Common myeloid progenitor, CD34-positive (primary cell): ENCODE measurements around the gene MSH2.

Source experiments
- CTCF ChIA-PET: fragments of 350-600 bp; sonication (Branson Sonifier 250); formaldehyde crosslinking; loops from one replicate; lab custom pipeline; 2021; ENCODE audit warnings: antibody characterized with exemption; lab: Charles Lee
- POLR2A ChIA-PET: fragments of 350-600 bp; sonication (Branson Sonifier 250); formaldehyde crosslinking; loops from one replicate; lab custom pipeline; 2021; ENCODE audit warnings: antibody characterized with exemption; lab: Charles Lee
- DNase-seq, 3 donors: peaks; one replicate each; pipeline versions ENCODE4 v3.0.0 to v3.0.0-alpha.2; 2013
- H3K27ac ChIP-seq, 2 experiments: 1 replicate in 1 of 2; 2 replicates in 1 of 2; pipeline ENCODE4 v1.7.0; 2013; ENCODE audit warnings: inconsistent platforms in 2 of 2, low read length in 2 of 2, mild to moderate bottlenecking in 2 of 2, low read depth in 1 of 2, moderate library complexity in 1 of 2; ENCODE audit not compliant: severe bottlenecking in 2 of 2, insufficient read depth in 1 of 2, poor library complexity in 1 of 2
- H3K27me3 ChIP-seq, 5 experiments: replicated peaks in 2 of 5; 1 replicate in 3 of 5; 2 replicates in 2 of 5; pipeline versions ENCODE4 v1.6.1 to v1.7.0; 2013; ENCODE audit warnings: low read length in 4 of 5, mild to moderate bottlenecking in 2 of 5, moderate library complexity in 2 of 5, inconsistent platforms in 1 of 5; ENCODE audit not compliant: insufficient read depth in 5 of 5, control insufficient read depth in 4 of 5
- H3K36me3 ChIP-seq, 4 experiments: 1 replicate in 2 of 4; 2 replicates in 2 of 4; pipeline versions ENCODE4 v1.6.1 to v1.7.0; 2013; ENCODE audit warnings: low read length in 3 of 4, control low read depth in 1 of 4, mild to moderate bottlenecking in 1 of 4; ENCODE audit not compliant: control insufficient read depth in 4 of 4, insufficient read depth in 4 of 4
- H3K4me1 ChIP-seq, 4 experiments: 1 replicate in 3 of 4; 2 replicates in 1 of 4; pipeline versions ENCODE4 v1.6.1 to v1.7.1; 2013; ENCODE audit warnings: low read length in 3 of 4, mild to moderate bottlenecking in 3 of 4, control low read depth in 1 of 4, inconsistent platforms in 1 of 4, moderate library complexity in 1 of 4; ENCODE audit not compliant: control insufficient read depth in 4 of 4, insufficient read depth in 4 of 4; ENCODE audit errors: control extremely low read depth in 1 of 4
- H3K4me3 ChIP-seq, 7 experiments: 1 replicate in 4 of 7; 2 replicates in 3 of 7; pipeline versions ENCODE4 v1.5.1 to v1.7.0; 2013; ENCODE audit warnings: mild to moderate bottlenecking in 7 of 7, low read length in 6 of 7, moderate library complexity in 6 of 7, inconsistent platforms in 2 of 7, low read depth in 2 of 7, control low read depth in 1 of 7; ENCODE audit not compliant: insufficient read depth in 4 of 7, control insufficient read depth in 1 of 7; ENCODE audit errors: extremely low read depth in 1 of 7
- H3K9me3 ChIP-seq, 5 experiments: 1 replicate in 4 of 5; 2 replicates in 1 of 5; pipeline versions ENCODE4 v1.6.1 to v1.7.1; 2013; ENCODE audit warnings: low read length in 4 of 5, mild to moderate bottlenecking in 2 of 5, inconsistent platforms in 1 of 5, low read depth in 1 of 5, moderate library complexity in 1 of 5; ENCODE audit not compliant: control insufficient read depth in 4 of 5, insufficient read depth in 2 of 5; ENCODE audit errors: control extremely low read depth in 1 of 5
- WGBS: methylation state at CpG from one replicate; pipeline ENCODE4 v1.1.5; 2013; ENCODE audit not compliant: insufficient coverage; 5-methylcytosine and 5-hydroxymethylcytosine counted together

The MSH2 gene

DNA sequence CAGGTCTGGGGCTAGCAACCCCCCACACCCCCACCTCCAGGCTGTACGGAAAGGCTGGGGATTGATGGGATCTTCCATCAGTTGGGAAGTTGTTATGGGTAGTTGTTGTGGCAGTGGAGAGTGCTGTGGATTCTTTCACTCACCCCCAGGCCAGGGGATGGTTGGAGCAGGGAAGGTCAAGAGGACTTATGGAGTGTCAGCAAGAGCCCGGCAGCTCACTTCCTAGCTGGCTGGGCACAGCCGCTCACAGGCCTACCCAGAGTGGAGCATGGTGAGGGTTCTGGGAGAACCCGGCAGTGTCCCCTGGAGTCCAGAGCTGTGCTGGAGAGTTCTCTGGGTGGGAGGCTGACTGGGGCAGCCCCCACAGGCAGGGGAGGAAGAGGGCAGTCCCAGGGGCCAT is 122.2 kb downstream of the MSH2 start:
- H3K9me3 ChIP-seq: no peaks in the 10 kb centered on the region
- POLR2A ChIA-PET: no interaction called here
- no peak overlapping the region for H3K27ac ChIP-seq
- no peak for DNase-seq
- peaks cover 0 to 4% (median 0%) of the 10 kb centered on the region in 5 experiments for H3K27me3 ChIP-seq
- H3K4me1 ChIP-seq: peaks cover 0 to 15% (median 10%) of the 10 kb centered on the region in 4 experiments
- no peaks in the 10 kb centered on the region for H3K36me3 ChIP-seq
- 100% methylated on average over 2 of the region's 4 CpGs for WGBS
- H3K4me3 ChIP-seq: no peak overlapping the region
- CTCF ChIA-PET: interaction anchor here (1.2 kb wide), 1 partner anchor 63 kb away, joined by 3 read pairs; no protein-coding TSS in a partner anchor

DNA sequence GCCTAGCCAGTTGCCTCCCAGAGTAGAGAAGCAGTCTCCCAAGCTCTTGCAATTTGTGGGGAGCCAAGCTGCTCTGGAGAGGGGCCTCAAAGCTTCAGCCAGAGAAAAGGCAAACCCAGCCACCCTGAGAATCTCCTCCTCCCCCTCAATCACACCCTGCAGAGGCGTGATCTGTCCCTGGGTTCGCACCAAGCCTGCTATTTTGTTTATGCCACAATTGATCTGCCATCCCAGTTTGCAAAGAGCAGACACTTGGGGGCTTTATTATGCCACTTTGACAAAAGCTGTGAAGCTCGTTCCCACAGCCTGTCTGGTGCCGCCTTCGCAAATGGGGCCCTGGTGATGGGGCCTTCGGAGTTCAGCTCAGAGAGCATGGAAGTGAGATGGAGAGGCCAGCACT is 125.5 kb downstream of the MSH2 start:
- no peak for DNase-seq
- ChIA-PET POLR2A (no interaction called here), CTCF (interaction anchor here (0.9 to 1.6 kb wide), 2 partner anchors 11 to 236 kb away, joined by 3 to 4 read pairs; no protein-coding TSS in a partner anchor)
- no peak overlapping the region for H3K27ac ChIP-seq
- no peaks in the 10 kb centered on the region for H3K36me3 ChIP-seq
- H3K9me3 ChIP-seq: no peaks in the 10 kb centered on the region
- no peaks in the 10 kb centered on the region for H3K27me3 ChIP-seq
- no peaks in the 10 kb centered on the region for H3K4me1 ChIP-seq
- WGBS: 89% methylated on average over 5 of the region's 6 CpGs
- H3K4me3 ChIP-seq: no peak overlapping the region

DNA sequence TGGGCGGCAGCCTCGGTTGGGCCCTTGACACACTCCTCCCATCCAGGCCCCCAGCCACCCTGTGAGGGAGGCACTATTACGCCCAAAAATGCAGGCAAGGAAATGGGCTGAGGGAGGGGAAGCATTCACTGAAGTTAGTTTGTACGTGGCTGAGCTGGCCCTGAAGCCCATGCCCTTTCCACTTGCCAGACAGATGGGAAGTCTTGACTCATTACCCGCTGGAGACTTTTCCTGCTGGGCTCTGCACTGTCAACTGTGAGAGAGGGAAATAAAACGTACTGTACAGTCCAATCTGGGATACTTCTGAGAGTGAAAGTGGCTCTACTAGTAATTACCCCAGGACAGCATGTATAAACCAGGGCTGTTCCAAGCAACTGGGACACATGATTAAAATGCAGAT is 125.9 kb downstream of the MSH2 start:
- DNase-seq: no peak
- Histone ChIP-seq H3K27ac (no peak overlapping the region), H3K4me1 (no peaks in the 10 kb centered on the region), H3K9me3 (no peaks in the 10 kb centered on the region), H3K4me3 (no peak overlapping the region), H3K27me3 (no peaks in the 10 kb centered on the region), H3K36me3 (no peaks in the 10 kb centered on the region)
- ChIA-PET POLR2A (no interaction called here), CTCF (interaction anchor here (1.6 kb wide), 1 partner anchor 11 kb away, joined by 4 read pairs; no protein-coding TSS in a partner anchor)
- 71% methylated on average over 5 of the region's 6 CpGs for WGBS

DNA sequence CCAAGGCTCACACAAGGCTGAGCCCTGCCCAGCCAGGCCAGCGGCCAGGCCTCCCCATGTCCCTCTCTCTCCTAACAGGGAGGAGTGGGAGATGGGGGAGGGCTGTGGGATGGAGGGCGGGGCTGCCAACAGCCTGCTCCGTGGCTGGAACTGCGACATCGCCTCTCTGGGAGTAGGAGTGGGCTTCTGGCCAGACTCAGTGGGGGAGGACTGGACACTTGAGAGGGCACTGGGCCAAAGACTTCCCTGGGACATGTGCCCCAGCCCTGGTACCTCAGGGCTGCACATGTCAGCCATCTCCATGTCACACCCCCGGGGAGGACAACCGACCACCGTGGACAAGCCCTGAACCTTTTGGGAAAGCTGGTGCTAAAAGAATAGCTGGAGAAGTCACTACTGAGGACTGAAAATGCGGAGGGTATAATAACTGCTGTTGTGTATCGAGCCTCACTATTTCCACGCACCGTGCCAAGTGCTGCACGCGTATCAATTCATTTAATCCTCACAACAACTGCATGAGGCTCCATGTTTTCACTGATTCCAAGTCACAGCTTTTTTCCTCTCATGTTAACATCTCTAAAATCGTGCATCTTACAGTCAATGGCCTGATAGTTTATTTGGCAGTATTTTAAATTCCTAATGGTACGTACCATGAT is 127.3 kb downstream of the MSH2 start:
- Histone ChIP-seq H3K4me3 (no peak overlapping the region), H3K27ac (no peak overlapping the region), H3K4me1 (no peaks in the 10 kb centered on the region), H3K27me3 (no peaks in the 10 kb centered on the region), H3K9me3 (no peaks in the 10 kb centered on the region), H3K36me3 (no peaks in the 10 kb centered on the region)
- no peak for DNase-seq
- ChIA-PET CTCF (interaction anchor here (0.6 kb wide), 1 partner anchor 1492 kb away, joined by 3 read pairs; no protein-coding TSS in a partner anchor), POLR2A (no interaction called here)
- 92% methylated on average over 13 of the region's 16 CpGs for WGBS

DNA sequence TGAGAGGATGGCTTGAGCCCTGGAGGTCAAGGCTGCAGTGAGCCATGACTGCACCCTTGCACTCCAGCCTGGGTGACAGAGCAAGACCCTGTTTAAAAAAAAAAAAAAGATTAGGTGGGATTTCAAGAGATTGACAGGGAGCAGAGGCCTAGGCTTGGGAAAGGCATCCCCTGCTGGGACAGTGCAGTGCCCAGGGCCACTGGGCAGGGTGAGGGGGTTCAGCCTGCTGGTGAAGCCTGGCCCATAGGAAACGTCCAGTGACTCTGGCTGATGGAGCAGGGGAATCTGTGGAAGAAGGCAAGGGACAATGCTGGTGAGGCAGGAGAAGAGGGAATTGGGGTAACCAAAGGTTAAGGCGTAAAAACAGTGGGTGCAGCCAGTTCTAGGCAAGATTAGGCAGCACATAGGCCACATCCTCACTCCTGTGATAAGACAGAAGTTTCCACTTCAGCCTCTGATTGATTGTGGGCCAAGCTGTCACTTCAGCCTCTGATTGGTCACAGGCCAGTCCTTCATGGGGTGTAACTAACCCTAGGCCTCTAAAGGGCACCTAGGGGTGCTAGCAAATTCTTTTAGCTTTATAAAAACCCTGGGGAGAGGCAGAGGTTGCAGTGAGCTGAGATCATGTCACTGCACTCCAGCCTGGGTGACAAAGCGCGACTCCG is 128.6 kb downstream of the MSH2 start:
- no peak for DNase-seq
- H3K27ac ChIP-seq: no peak overlapping the region
- ChIA-PET CTCF (no interaction called here), POLR2A (no interaction called here)
- no peaks in the 10 kb centered on the region for H3K36me3 ChIP-seq
- WGBS: 100% methylated on average over 1 of the region's 5 CpGs
- no peaks in the 10 kb centered on the region for H3K9me3 ChIP-seq
- no peaks in the 10 kb centered on the region for H3K27me3 ChIP-seq
- H3K4me3 ChIP-seq: no peak overlapping the region
- H3K4me1 ChIP-seq: no peaks in the 10 kb centered on the region
